Effector memory CD8-positive, alpha-beta T cell (primary cell): Measurements from ENCODE around the gene MRPL34.
A peak's percentile ranks its signal among the peaks of the same experiment; 100 is the strongest.

Source experiments
- ATAC-seq: fragments of 150-1000 bp; cut with Tn5 transposase; replicated peaks from 2 replicates; pipeline ENCODE4 v1.10.0; 2021; ENCODE audit warnings: mild to moderate bottlenecking, moderate library complexity
- DNase-seq, 3 experiments: peaks; one replicate each; pipeline ENCODE4 v3.0.0; 2021
- H3K27ac Mint-ChIP-seq, 2 donors: one replicate each; pipeline ENCODE4 v1.8.0; 2022; ENCODE audit warnings: mild to moderate bottlenecking in 2 of 2, mixed read lengths in 2 of 2, moderate library complexity in 2 of 2
- H3K27me3 Mint-ChIP-seq, 2 donors: one replicate each; pipeline ENCODE4 v1.8.0; 2022; ENCODE audit warnings: mixed read lengths in 2 of 2
- H3K36me3 Mint-ChIP-seq: one replicate; pipeline ENCODE4 v1.8.0; 2022; ENCODE audit warnings: mild to moderate bottlenecking, moderate library complexity, mixed read lengths; ENCODE audit not compliant: insufficient read depth
- H3K4me1 Mint-ChIP-seq, 2 donors: one replicate each; pipeline ENCODE4 v1.8.0; 2022; ENCODE audit warnings: low read depth in 2 of 2, mixed read lengths in 2 of 2
- H3K4me3 Mint-ChIP-seq, 2 donors: one replicate each; pipeline ENCODE4 v1.8.0; 2022; ENCODE audit warnings: mild to moderate bottlenecking in 2 of 2, mixed read lengths in 2 of 2, moderate library complexity in 2 of 2
- H3K9me3 Mint-ChIP-seq, 2 donors: one replicate each; pipeline ENCODE4 v1.8.0; 2022; ENCODE audit warnings: mixed read lengths in 2 of 2

MRPL34 gene

GRCh38 chr19:17340871-17341357, 35.2 kb downstream of the MRPL34 start:
- H3K9me3 Mint-ChIP-seq = no peaks in the 10 kb centered on the region
- no peak overlapping the region for H3K27ac Mint-ChIP-seq
- DNase-seq (no peak), ATAC-seq (no peak)
- peaks cover 11% of the 10 kb centered on the region for H3K36me3 Mint-ChIP-seq
- peaks cover 13 to 20% of the 10 kb centered on the region in 2 donors for H3K4me1 Mint-ChIP-seq
- H3K27me3 Mint-ChIP-seq = no peaks in the 10 kb centered on the region
- H3K4me3 Mint-ChIP-seq = peak overlapping the region in 1 of 2 donors; percentile 34

DNA sequence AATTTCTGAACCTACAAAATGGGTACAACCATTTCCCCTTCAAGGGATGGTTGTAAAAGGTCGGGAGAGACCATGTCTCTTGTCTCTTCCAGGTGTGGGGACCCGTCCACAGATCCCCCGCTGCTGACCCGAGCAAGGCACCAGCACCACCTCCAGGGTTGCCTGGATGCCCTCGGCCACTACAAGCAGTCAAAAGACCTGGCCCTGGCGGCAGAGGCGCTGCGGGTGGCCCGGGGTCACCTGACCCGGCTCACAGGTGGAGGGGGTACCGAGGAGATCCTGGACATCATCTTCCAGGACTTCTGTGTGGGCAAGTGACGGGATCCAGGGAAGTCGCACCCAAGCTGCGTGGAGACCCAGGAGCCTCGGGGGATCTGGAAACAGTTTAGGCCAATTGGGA, 35.7 kb downstream of the MRPL34 start:
- Mint-ChIP-seq H3K27me3 (no peaks in the 10 kb centered on the region), H3K9me3 (no peaks in the 10 kb centered on the region), H3K36me3 (peaks cover 11% of the 10 kb centered on the region), H3K27ac (no peak overlapping the region), H3K4me1 (peaks cover 17 to 25% of the 10 kb centered on the region in 2 donors), H3K4me3 (no peak overlapping the region)
- ATAC-seq = no peak
- DNase-seq = no peak

DNA sequence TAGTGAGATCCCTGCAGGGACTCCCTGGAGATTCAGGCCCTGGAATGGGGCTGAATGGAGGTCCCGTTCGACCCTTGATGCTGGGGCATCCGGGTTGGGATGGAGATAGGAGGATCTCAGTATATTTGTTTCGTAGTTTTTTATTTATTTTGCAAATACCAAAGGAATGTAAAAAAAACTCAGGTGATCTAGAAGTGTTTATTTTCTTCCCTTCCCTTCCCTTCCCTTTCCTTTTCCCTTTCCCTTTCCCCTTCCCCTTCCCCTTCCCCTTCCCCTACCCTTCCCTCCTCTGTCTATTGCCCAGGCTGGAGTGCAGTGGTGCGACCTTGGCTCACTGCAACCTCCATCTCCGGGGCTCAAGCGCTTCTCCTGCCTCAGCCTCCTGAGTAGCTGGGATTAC, 36.2 kb downstream of the MRPL34 start:
- Mint-ChIP-seq H3K27me3 (no peaks in the 10 kb centered on the region), H3K4me3 (no peak overlapping the region), H3K9me3 (no peaks in the 10 kb centered on the region), H3K4me1 (peaks cover 13 to 20% of the 10 kb centered on the region in 2 donors), H3K36me3 (peaks cover 11% of the 10 kb centered on the region), H3K27ac (no peak overlapping the region)
- ATAC-seq (no peak), DNase-seq (no peak)

GRCh38 chr19:17346109-17346671, 40.5 kb downstream of the MRPL34 start:
- DNase-seq = peak; percentile 73 to 76 (median 74)
- H3K27ac Mint-ChIP-seq = no peak overlapping the region
- peak; percentile 96 for ATAC-seq
- H3K27me3 Mint-ChIP-seq = peaks cover 26 to 33% of the 10 kb centered on the region in 2 donors
- H3K36me3 Mint-ChIP-seq = peaks cover 8% of the 10 kb centered on the region
- no peaks in the 10 kb centered on the region for H3K9me3 Mint-ChIP-seq
- H3K4me1 Mint-ChIP-seq = peaks cover 5 to 6% of the 10 kb centered on the region in 2 donors
- H3K4me3 Mint-ChIP-seq = no peak overlapping the region

DNA sequence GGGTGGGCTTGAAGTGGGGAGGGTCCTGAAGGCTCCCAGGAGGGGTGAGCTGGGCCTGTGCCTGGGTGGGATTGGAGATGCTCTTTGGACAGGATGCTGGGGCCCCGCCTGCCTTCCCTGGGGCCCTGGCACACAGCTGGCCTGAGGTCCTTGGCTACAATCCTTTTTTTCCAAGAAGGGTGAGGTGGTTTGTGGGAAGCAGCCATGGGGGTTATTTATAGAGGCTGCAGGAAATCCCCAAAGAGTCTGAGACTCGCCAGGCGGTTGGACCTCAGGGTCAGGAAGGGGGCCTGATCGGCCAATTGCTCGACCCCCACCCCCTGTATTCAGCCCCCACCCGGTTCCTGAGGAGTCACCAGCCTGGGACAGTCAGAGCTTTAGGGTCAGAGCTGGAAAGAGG, 41.7 kb downstream of the MRPL34 start:
- Mint-ChIP-seq H3K4me1 (peaks cover 5 to 9% of the 10 kb centered on the region in 2 donors), H3K27me3 (peaks cover 28 to 45% of the 10 kb centered on the region in 2 donors), H3K9me3 (no peaks in the 10 kb centered on the region), H3K36me3 (peaks cover 6% of the 10 kb centered on the region), H3K27ac (no peak overlapping the region), H3K4me3 (no peak overlapping the region)
- DNase-seq (no peak), ATAC-seq (no peak)

DNA sequence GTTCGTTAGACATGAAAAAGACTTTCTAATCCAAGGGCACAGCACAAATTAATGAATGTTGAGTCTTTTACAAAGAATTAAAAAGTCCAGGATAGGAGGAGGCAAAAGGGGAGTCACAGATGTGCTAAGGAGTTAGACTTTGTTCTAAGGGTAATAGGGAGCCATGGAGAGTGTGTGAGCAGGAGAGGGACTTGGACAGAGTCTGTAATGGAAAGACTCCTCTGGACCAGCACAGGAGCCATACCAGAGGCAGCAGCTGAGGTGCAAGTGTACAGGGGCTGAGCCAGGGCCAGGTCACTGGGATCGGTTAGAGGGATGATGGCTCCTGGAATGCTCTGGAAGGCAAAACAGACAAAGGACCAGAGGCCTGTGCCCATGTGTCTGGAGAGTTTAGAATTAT, 42.2 kb downstream of the MRPL34 start:
- no peak overlapping the region for H3K27ac Mint-ChIP-seq
- no peak overlapping the region for H3K4me3 Mint-ChIP-seq
- peaks cover 28 to 50% of the 10 kb centered on the region in 2 donors for H3K27me3 Mint-ChIP-seq
- DNase-seq (no peak), ATAC-seq (no peak)
- H3K36me3 Mint-ChIP-seq = peaks cover 5% of the 10 kb centered on the region
- no peaks in the 10 kb centered on the region for H3K9me3 Mint-ChIP-seq
- H3K4me1 Mint-ChIP-seq = peaks cover 5 to 9% of the 10 kb centered on the region in 2 donors

- Mint-ChIP-seq H3K27me3 (peaks cover 36 to 59% of the 10 kb centered on the region in 2 donors), H3K9me3 (no peaks in the 10 kb centered on the region), H3K27ac (no peak overlapping the region), H3K4me1 (peaks cover 5 to 9% of the 10 kb centered on the region in 2 donors), H3K36me3 (no peaks in the 10 kb centered on the region), H3K4me3 (no peak overlapping the region)
- no peak for ATAC-seq
- no peak for DNase-seq
Observed at GRCh38 chr19:17348700-17349099, 43.0 kb downstream of the MRPL34 start.

- Mint-ChIP-seq H3K4me3 (no peak overlapping the region), H3K27me3 (peaks cover 40 to 62% of the 10 kb centered on the region in 2 donors), H3K4me1 (peaks cover 0 to 3% of the 10 kb centered on the region in 2 donors), H3K36me3 (no peaks in the 10 kb centered on the region), H3K9me3 (no peaks in the 10 kb centered on the region), H3K27ac (no peak overlapping the region)
- no peak for ATAC-seq
- DNase-seq = no peak
Observed at GRCh38 chr19:17351815-17352435, 46.3 kb downstream of the MRPL34 start.

GRCh38 chr19:17352608-17353280, 47.1 kb downstream of the MRPL34 start:
- Mint-ChIP-seq H3K27me3 (peaks cover 33 to 55% of the 10 kb centered on the region in 2 donors), H3K27ac (no peak overlapping the region), H3K9me3 (no peaks in the 10 kb centered on the region), H3K36me3 (no peaks in the 10 kb centered on the region), H3K4me3 (no peak overlapping the region), H3K4me1 (peaks cover 0 to 3% of the 10 kb centered on the region in 2 donors)
- no peak for DNase-seq
- no peak for ATAC-seq

DNA sequence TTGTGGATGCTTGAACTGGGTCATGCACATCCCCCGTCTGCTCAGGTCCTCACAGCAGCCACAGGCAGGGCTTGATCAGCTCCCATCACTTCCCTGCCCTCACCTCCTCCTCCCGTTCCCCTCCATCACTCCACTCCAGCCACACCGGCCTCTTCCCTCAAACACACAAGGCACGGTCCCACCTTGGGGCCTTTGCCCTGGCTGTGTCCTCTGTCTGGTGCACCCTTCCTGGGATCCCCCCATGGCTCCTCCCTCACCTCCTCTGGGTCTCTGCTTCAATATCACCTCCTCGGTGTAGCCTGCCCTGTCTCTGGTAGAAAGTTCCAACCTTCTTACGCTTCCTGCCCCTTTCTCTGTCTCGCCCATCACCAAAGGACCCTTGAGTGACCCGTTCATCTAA, 47.7 kb downstream of the MRPL34 start:
- Mint-ChIP-seq H3K36me3 (no peaks in the 10 kb centered on the region), H3K9me3 (no peaks in the 10 kb centered on the region), H3K27ac (no peak overlapping the region), H3K4me3 (no peak overlapping the region), H3K27me3 (peaks cover 26 to 48% of the 10 kb centered on the region in 2 donors), H3K4me1 (peaks cover 0 to 3% of the 10 kb centered on the region in 2 donors)
- DNase-seq = no peak
- no peak for ATAC-seq
